B cell (primary cell): ENCODE results near the gene ANKHD1. TPM values are rescaled to one million over a fixed set of nuclear protein-coding genes. Genes with fewer than 3 reads are reported as not detected.

Experiments
- polyA plus RNA-seq: library from polyadenylated mRNA; depleted of rRNA; stranded (reverse); fragments of >200 nt; gene quantifications from 2 replicates; pipeline ENCODE4 v1.2.3, GENCODE V29; 2012
- small RNA-seq: library from RNA; depleted of rRNA; stranded (forward); fragments of <200 nt; gene quantifications from one replicate; pipeline ENCODE3, GENCODE V24; 2012; ENCODE audit warnings: low replicate concordance, low read depth; ENCODE audit not compliant: insufficient read length
- total RNA-seq, 2 donors: library from RNA; stranded (reverse); fragments of 120-200 nt in 1 of 2; gene quantifications; 1 replicate in 1 of 2; 2 replicates in 1 of 2; pipeline versions ENCODE4 v1.2.3 to v1.2.4, GENCODE V29; 2013 to 2022

Gene ANKHD1
- total and polyA plus RNA-seq, 2 donors (not counting 1 experiment from before 2014, with no cell fraction given), result 96.3 to 246 TPM

Small RNA genes within 50 kb of the gene (small RNA-seq; reads per million reads assigned to genes)
- gene RF00279 (not detected), gene RF00443 (not detected), gene RNU4-14P (not detected)

Other genes starting within 250 kb of the ANKHD1 start
- 17.0 and 18.7 TPM in 2 replicates for gene CYSTM1, start 226.6 kb upstream of the ANKHD1 start, total RNA-seq
- gene CYSTM1, start 226.6 kb upstream of the ANKHD1 start, polyA plus RNA-seq, result 4.6 and 6.2 TPM in 2 replicates
- gene PFDN1, start 98.7 kb upstream of the ANKHD1 start, total RNA-seq, result 29.8 and 30.3 TPM in 2 replicates
- 28.1 and 31.2 TPM in 2 replicates for gene PFDN1, start 98.7 kb upstream of the ANKHD1 start, polyA plus RNA-seq
- gene HBEGF, start 55.2 kb upstream of the ANKHD1 start, total RNA-seq, result 0.61 and 0.89 TPM in 2 replicates
- gene HBEGF, start 55.2 kb upstream of the ANKHD1 start, polyA plus RNA-seq, result 1.8 and 2.4 TPM in 2 replicates
- not detected in 2 replicates for gene SLC4A9, start 41.6 kb upstream of the ANKHD1 start, total RNA-seq
- gene SLC4A9, start 41.6 kb upstream of the ANKHD1 start, polyA plus RNA-seq, result 0.10 and 0.33 TPM in 2 replicates
- gene EIF4EBP3, start 145.8 kb downstream of the ANKHD1 start, total RNA-seq, result 8.8 and 15.0 TPM in 2 replicates
- gene EIF4EBP3, start 145.8 kb downstream of the ANKHD1 start, polyA plus RNA-seq, result 13.8 and 18.2 TPM in 2 replicates
- 25.6 and 27.1 TPM in 2 replicates for gene SRA1, start 155.6 kb downstream of the ANKHD1 start, total RNA-seq
- 23.2 and 34.4 TPM in 2 replicates for gene SRA1, start 155.6 kb downstream of the ANKHD1 start, polyA plus RNA-seq
- gene APBB3, start 162.8 kb downstream of the ANKHD1 start, total RNA-seq, result 73.9 and 79.7 TPM in 2 replicates
- 126 and 156 TPM in 2 replicates for gene APBB3, start 162.8 kb downstream of the ANKHD1 start, polyA plus RNA-seq
- gene SLC35A4, start 163.0 kb downstream of the ANKHD1 start, total RNA-seq, result 44.0 and 48.6 TPM in 2 replicates
- 32.6 and 57.8 TPM in 2 replicates for gene SLC35A4, start 163.0 kb downstream of the ANKHD1 start, polyA plus RNA-seq
- 0.97 and 1.8 TPM in 2 replicates for gene CD14, start 231.3 kb downstream of the ANKHD1 start, total RNA-seq
- gene CD14, start 231.3 kb downstream of the ANKHD1 start, polyA plus RNA-seq, result 4.3 and 11.4 TPM in 2 replicates
- gene TMCO6, start 237.6 kb downstream of the ANKHD1 start, total RNA-seq, result 33.3 and 36.2 TPM in 2 replicates
- 70.4 and 78.3 TPM in 2 replicates for gene TMCO6, start 237.6 kb downstream of the ANKHD1 start, polyA plus RNA-seq
- gene NDUFA2, start 245.8 kb downstream of the ANKHD1 start, total RNA-seq, result 40.7 and 41.9 TPM in 2 replicates
- 45.3 and 65.9 TPM in 2 replicates for gene NDUFA2, start 245.8 kb downstream of the ANKHD1 start, polyA plus RNA-seq
- gene IK, start 246.0 kb downstream of the ANKHD1 start, total RNA-seq, result 108 and 110 TPM in 2 replicates
- 54.0 and 91.0 TPM in 2 replicates for gene IK, start 246.0 kb downstream of the ANKHD1 start, polyA plus RNA-seq